Naive thymus-derived CD4-positive, alpha-beta T cell (primary cell): ENCODE measurements around the gene HSCB. TPM values are rescaled to one million over a fixed set of nuclear protein-coding genes. Genes with fewer than 3 reads are reported as not detected.
"Not testable (repeated sequence)": the region's sequence is repeated elsewhere in the genome, so short reads cannot be mapped to it uniquely, and the experiment has no call there.

Experiments used
- ATAC-seq: fragments of 150-1000 bp; cut with Tn5 transposase; 2 replicates; pipeline ENCODE4 v1.10.0; 2021; ENCODE audit warnings: mild to moderate bottlenecking, moderate library complexity
- CTCF ChIA-PET: fragments of 350-600 bp; sonication (Branson Sonifier 250); formaldehyde crosslinking; loops from one replicate; lab custom pipeline; 2021; ENCODE audit warnings: antibody characterized with exemption; lab: Charles Lee
- POLR2A ChIA-PET: fragments of 350-600 bp; sonication (Branson Sonifier 250); formaldehyde crosslinking; loops from one replicate; lab custom pipeline; 2021; ENCODE audit warnings: antibody characterized with exemption, inconsistent platforms; lab: Charles Lee
- DNase-seq, 9 donors: peaks; one replicate each; pipeline versions ENCODE4 v3.0.0 to v3.0.0-alpha.2; 2020 to 2022; ENCODE audit warnings: mixed read lengths in 1 of 9
- H3K27ac ChIP-seq: one replicate; pipeline ENCODE4 v1.7.0; 2013; ENCODE audit warnings: mild to moderate bottlenecking, low read depth, low read length, moderate library complexity
- H3K27me3 ChIP-seq, 2 donors: one replicate each; pipeline ENCODE4 v1.7.0; 2013; ENCODE audit warnings: low read length in 2 of 2, mild to moderate bottlenecking in 2 of 2, moderate library complexity in 2 of 2; ENCODE audit not compliant: control insufficient read depth in 2 of 2, insufficient read depth in 2 of 2
- H3K36me3 ChIP-seq, 3 experiments: 1 replicate in 2 of 3; 2 replicates in 1 of 3; pipeline ENCODE4 v1.7.0; 2013; ENCODE audit warnings: low read length in 3 of 3, mild to moderate bottlenecking in 3 of 3, moderate library complexity in 1 of 3; ENCODE audit not compliant: insufficient read depth in 3 of 3, control insufficient read depth in 2 of 3
- H3K4me1 ChIP-seq, 2 donors: one replicate each; pipeline ENCODE4 v1.7.0; 2013; ENCODE audit warnings: low read length in 2 of 2, mild to moderate bottlenecking in 2 of 2, moderate library complexity in 1 of 2; ENCODE audit not compliant: control insufficient read depth in 2 of 2, insufficient read depth in 2 of 2
- H3K4me3 ChIP-seq: 2 replicates; pipeline ENCODE4 v1.7.0; 2013; ENCODE audit warnings: mild to moderate bottlenecking, low read length
- H3K9me3 ChIP-seq, 3 experiments: 1 replicate in 2 of 3; 2 replicates in 1 of 3; pipeline ENCODE4 v1.7.0; 2013; ENCODE audit warnings: low read length in 3 of 3; ENCODE audit not compliant: control insufficient read depth in 2 of 3
- H3K27ac Mint-ChIP-seq, 9 donors: one replicate each; pipeline ENCODE4 v1.8.0; 2020 to 2022; ENCODE audit warnings: mixed read lengths in 9 of 9, mild to moderate bottlenecking in 8 of 9, moderate library complexity in 5 of 9, inconsistent platforms in 2 of 9
- H3K27me3 Mint-ChIP-seq, 5 donors: one replicate each; pipeline ENCODE4 v1.8.0; 2021 to 2022; ENCODE audit warnings: mixed read lengths in 5 of 5, mild to moderate bottlenecking in 1 of 5
- H3K36me3 Mint-ChIP-seq, 5 donors: one replicate each; pipeline ENCODE4 v1.8.0; 2020 to 2022; ENCODE audit warnings: mixed read lengths in 5 of 5, mild to moderate bottlenecking in 3 of 5, inconsistent platforms in 1 of 5
- H3K4me1 Mint-ChIP-seq, 7 donors: one replicate each; pipeline ENCODE4 v1.8.0; 2020 to 2022; ENCODE audit warnings: mixed read lengths in 7 of 7, mild to moderate bottlenecking in 3 of 7, inconsistent platforms in 1 of 7
- H3K4me3 Mint-ChIP-seq, 10 donors: one replicate each; pipeline ENCODE4 v1.8.0; 2020 to 2022; ENCODE audit warnings: mild to moderate bottlenecking in 10 of 10, mixed read lengths in 10 of 10, moderate library complexity in 6 of 10, inconsistent platforms in 2 of 10
- H3K9me3 Mint-ChIP-seq, 11 donors: one replicate each; pipeline ENCODE4 v1.8.0; 2020 to 2022; ENCODE audit warnings: mixed read lengths in 11 of 11, mild to moderate bottlenecking in 4 of 11, inconsistent platforms in 1 of 11, moderate library complexity in 1 of 11
- intact Hi-C, 2 donors: fragments of 100-400 bp; cut with micrococcal nuclease; formaldehyde crosslinking; loops; one replicate each; pipeline ENCODE4 v1.15.1; 2023
- polyA plus RNA-seq, 2 donors: library from polyadenylated mRNA; unstranded; fragments of 300-500 nt; fragmentation: Illumina TruSeq; gene quantifications; one replicate each; pipeline ENCODE4 v1.2.3, GENCODE V29; 2021
- total RNA-seq, 6 experiments: library from RNA in 5 of 6; stranded (reverse) in 5 of 6; gene quantifications; 1 replicate in 5 of 6; 2 replicates in 1 of 6; pipeline ENCODE4 v1.2.3 and lab custom pipeline; 2021 to 2026

The HSCB gene, protein sequence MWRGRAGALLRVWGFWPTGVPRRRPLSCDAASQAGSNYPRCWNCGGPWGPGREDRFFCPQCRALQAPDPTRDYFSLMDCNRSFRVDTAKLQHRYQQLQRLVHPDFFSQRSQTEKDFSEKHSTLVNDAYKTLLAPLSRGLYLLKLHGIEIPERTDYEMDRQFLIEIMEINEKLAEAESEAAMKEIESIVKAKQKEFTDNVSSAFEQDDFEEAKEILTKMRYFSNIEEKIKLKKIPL
- total RNA-seq: 10 to 100 TPM in 1 of 5 experiments, 1 to 10 TPM in 4; 8.2 to 10.9 (median 9.0) TPM
- polyA plus RNA-seq: 1 to 10 TPM; 6.7 to 8.7 TPM
- 6.5 reads per million, percentile 28 among the genes with 10 or more reads in this experiment for total RNA-seq (lab: John Stamatoyannopoulos, UW)

DNA sequence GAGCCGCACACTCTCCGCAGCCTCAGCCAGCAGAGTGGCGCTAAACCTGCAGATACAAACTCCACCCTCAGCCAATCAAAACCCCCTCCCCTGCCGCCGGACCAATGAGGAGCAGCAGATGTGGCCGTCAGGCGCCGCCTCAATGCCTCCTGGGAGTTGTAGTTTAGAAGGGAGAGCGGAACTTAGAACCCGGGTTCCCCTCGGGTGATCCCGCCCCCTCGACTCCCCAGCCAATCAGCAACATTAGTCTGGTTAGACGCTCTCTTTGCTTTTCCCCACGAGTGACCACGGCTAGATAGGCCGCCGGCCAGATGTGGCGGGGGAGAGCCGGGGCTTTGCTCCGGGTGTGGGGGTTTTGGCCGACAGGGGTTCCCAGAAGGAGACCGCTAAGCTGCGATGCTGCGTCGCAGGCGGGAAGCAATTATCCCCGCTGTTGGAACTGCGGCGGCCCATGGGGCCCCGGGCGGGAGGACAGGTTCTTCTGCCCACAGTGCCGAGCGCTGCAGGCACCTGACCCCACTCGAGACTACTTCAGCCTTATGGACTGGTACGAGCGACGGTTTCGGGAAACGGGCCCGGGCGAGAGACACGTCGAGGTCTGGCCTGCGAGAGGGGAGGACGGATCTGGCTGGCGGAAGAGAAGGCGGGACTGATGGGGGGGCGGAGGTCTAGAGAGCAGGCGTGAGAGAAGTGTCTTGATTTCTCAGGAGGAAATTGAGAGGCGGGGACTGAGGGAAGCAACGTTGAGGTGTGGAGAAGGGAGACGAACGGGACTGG is at the start of gene HSCB, which contains the start of gene CHEK2:
HSCB (plus strand) TSS at position 255 of the 777 bp plus-strand sequence; CDS start at position 312, 57 bp downstream.
CHEK2 (minus strand) TSS at position 36 of the 777 bp plus-strand sequence. CDS start 7,099 bp downstream, outside the sequence.
- DNase-seq (peak; percentile 80 to 99 (median 96)), ATAC-seq (peak; percentile 98)
- Histone ChIP-seq H3K4me3 (peak within 1 kb of the TSS; percentile 99), H3K9me3 (no peaks in the 10 kb centered on the region), H3K4me1 (peaks cover 3 to 9% of the 10 kb centered on the region in 2 donors), H3K27me3 (no peaks in the 10 kb centered on the region), H3K27ac (peak within 1 kb of the TSS; percentile 90), H3K36me3 (peaks cover 0 to 27% (median 3%) of the 10 kb centered on the region in 3 experiments)
- H3K27ac Mint-ChIP-seq: peak within 1 kb of the TSS; percentile 79 to 93 (median 89)
- ChIA-PET CTCF (no interaction called here), POLR2A (interaction anchor here (0.7 to 3.8 kb wide), 4 partner anchors 9 to 58 kb away, joined by 3 to 29 read pairs (median 8); partner anchors contain the start of genes CCDC117 and XBP1)
- peaks cover 0 to 15% (median 4%) of the 10 kb centered on the region in 5 donors for H3K36me3 Mint-ChIP-seq
- intact Hi-C loops: loop anchor here (1.0 to 5.0 kb wide), 15 partner anchors 30 to 1850 kb away; partner anchors contain the start of genes CCDC117 (in 2 of the 2), PES1 (in 2 of the 2), PITPNB (in 2 of the 2) and XBP1 (in 2 of the 2)
- no peaks in the 10 kb centered on the region for H3K27me3 Mint-ChIP-seq
- peak within 1 kb of the TSS; percentile 81 to 94 (median 87) for H3K4me3 Mint-ChIP-seq
- no peaks in the 10 kb centered on the region for H3K9me3 Mint-ChIP-seq
- H3K4me1 Mint-ChIP-seq: peaks cover 14 to 49% (median 38%) of the 10 kb centered on the region in 7 donors

DNA sequence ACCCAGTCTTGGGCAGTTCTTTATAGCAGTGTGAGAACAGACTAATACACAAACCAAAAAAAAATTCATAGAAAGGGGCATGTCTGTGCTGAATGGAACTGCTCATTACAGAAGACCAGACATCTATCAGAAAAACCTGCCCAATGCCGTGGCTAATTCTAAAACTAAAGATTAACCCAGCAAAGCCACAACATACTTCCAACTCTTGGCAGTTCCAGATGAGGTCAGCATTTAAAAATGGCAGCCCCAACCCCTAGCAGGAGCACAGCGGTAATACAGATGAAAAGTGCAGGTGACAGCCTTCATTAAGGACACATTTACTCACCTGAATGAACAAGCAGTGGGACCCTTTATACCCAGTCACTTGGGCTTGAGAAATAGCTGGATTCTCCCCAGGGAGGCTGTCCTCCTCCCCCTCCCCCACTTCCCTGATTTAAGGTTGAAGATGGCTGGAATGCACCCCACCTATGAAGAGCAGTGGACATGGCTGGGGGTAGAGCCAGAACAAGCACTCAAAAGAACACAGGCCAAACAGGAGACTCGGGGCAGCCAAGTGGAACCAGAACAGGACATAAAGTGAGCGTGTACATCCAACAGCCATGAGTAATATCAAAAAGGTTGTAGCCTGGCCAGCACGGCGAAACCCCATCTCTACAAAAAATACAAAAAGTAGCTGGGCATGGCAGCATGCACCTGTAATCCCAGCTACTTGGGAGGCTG is 48.6 kb upstream of the HSCB start:
- H3K27ac Mint-ChIP-seq, POLR2A ChIA-PET, H3K4me3 ChIP-seq, H3K4me1 ChIP-seq, ATAC-seq, H3K4me1 Mint-ChIP-seq, H3K9me3 Mint-ChIP-seq, CTCF ChIA-PET, intact Hi-C loops, H3K4me3 Mint-ChIP-seq, H3K36me3 ChIP-seq, H3K27me3 ChIP-seq, H3K9me3 ChIP-seq, H3K27ac ChIP-seq, DNase-seq: not testable (repeated sequence)
- Mint-ChIP-seq H3K36me3 (peaks cover 5 to 55% (median 31%) of the 10 kb centered on the region in 5 donors), H3K27me3 (peaks cover 0 to 12% (median 0%) of the 10 kb centered on the region in 5 donors)

DNA sequence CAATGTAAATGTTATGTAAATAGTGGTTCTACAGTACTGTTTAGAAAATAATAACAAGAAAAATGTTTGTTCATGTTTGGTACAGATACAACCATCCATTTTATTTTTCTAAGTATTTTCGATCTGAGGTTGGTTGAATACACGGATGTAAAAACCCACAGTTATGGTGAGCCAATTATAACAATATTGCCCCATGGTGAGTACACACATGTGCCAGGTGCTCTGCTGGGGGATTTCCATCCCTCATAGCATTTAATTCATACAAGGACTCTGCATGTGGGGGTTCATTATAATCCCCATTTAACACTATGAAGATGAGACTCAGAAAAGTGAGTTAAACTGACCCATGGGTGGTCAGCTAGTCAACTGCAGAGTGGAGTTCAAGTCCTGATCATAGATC is 38.9 kb upstream of the HSCB start:
- ATAC-seq: no peak
- H3K36me3 Mint-ChIP-seq: peaks cover 0 to 57% (median 30%) of the 10 kb centered on the region in 5 donors

DNA sequence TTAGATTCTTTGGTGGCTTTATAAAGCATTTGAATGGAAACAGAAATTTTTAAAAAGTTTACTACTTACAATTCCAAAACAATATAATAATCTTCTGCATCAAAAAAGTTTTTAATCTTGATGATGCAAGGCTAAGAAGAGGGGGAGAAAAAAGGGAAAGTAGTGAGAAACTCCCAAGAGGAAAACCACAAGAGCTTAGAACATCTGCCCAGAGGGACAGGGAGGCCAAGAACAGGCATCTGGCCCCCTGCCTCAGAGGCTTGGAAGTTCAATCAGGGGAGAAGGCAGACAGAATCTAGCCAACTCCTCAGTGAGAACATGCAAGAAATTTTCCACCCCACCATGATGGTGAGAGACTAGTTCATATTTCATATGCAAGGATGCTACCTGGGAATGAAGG is 38.4 kb upstream of the HSCB start:
- POLR2A ChIA-PET: interaction anchor here (0.7 kb wide), 1 partner anchor 24 kb away, joined by 7 read pairs; no protein-coding TSS in a partner anchor
- ATAC-seq: no peak
- CTCF ChIA-PET: no interaction called here
- Mint-ChIP-seq H3K36me3 (peaks cover 0 to 61% (median 32%) of the 10 kb centered on the region in 5 donors), H3K9me3 (no peaks in the 10 kb centered on the region), H3K4me1 (no peaks in the 10 kb centered on the region), H3K27me3 (no peaks in the 10 kb centered on the region), H3K27ac (no peak overlapping the region), H3K4me3 (no peak overlapping the region)
- H3K4me1 ChIP-seq: no peaks in the 10 kb centered on the region
- no peak for DNase-seq
- H3K27me3 ChIP-seq: no peaks in the 10 kb centered on the region
- H3K36me3 ChIP-seq: peaks cover 0 to 4% (median 0%) of the 10 kb centered on the region in 3 experiments
- H3K9me3 ChIP-seq: no peaks in the 10 kb centered on the region
- H3K4me3 ChIP-seq: no peak overlapping the region
- intact Hi-C loops: no loop called here
- H3K27ac ChIP-seq: no peak overlapping the region

More for the DNA sequence above, 38.9 kb upstream of the HSCB start:
- H3K4me1 ChIP-seq: no peaks in the 10 kb centered on the region
- H3K9me3 Mint-ChIP-seq: no peaks in the 10 kb centered on the region
- peaks cover 0 to 4% (median 0%) of the 10 kb centered on the region in 3 experiments for H3K36me3 ChIP-seq
- H3K27me3 ChIP-seq: no peaks in the 10 kb centered on the region
- H3K27ac ChIP-seq: no peak overlapping the region
- ChIA-PET POLR2A (interaction anchor here (0.7 kb wide), 1 partner anchor 693 kb away, joined by 3 read pairs; no protein-coding TSS in a partner anchor), CTCF (no interaction called here)
- DNase-seq: no peak
- no peaks in the 10 kb centered on the region for H3K9me3 ChIP-seq
- H3K4me3 Mint-ChIP-seq: no peak overlapping the region
- H3K4me1 Mint-ChIP-seq: no peaks in the 10 kb centered on the region
- no peak overlapping the region for H3K27ac Mint-ChIP-seq
- no peak overlapping the region for H3K4me3 ChIP-seq
- no peaks in the 10 kb centered on the region for H3K27me3 Mint-ChIP-seq
- intact Hi-C loops: no loop called here

DNA sequence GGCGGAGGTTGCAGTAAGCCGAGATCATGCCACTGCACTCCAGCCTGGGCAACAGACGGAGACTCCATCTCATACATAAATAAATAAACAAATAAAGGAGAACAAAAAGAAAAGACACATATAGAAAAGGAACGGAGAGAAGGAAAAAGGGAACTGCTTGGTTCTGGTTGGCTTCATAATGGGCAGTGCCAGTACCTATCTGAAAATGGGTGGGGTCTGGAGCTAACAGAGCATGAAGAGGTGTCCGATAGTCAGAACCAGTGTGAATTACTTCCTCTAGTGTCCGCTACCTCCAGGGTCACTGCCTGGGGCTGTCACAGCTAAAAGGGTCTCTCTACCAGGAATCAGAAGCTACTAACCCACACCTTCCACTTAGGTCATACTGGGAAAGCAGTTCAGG is 35.0 kb upstream of the HSCB start:
- H3K36me3 ChIP-seq: peaks cover 0 to 7% (median 0%) of the 10 kb centered on the region in 3 experiments
- H3K4me1 ChIP-seq: no peaks in the 10 kb centered on the region
- H3K27me3 ChIP-seq: no peaks in the 10 kb centered on the region
- DNase-seq: no peak
- no peak overlapping the region for H3K27ac ChIP-seq
- no peak for ATAC-seq
- H3K36me3 Mint-ChIP-seq: peaks cover 0 to 65% (median 35%) of the 10 kb centered on the region in 5 donors
- no peak overlapping the region for H3K4me3 Mint-ChIP-seq
- POLR2A ChIA-PET: no interaction called here
- H3K4me3 ChIP-seq: no peak overlapping the region
- H3K27me3 Mint-ChIP-seq: no peaks in the 10 kb centered on the region
- intact Hi-C loops: no loop called here
- H3K27ac Mint-ChIP-seq: no peak overlapping the region
- no peaks in the 10 kb centered on the region for H3K9me3 ChIP-seq
- H3K4me1 Mint-ChIP-seq: no peaks in the 10 kb centered on the region
- H3K9me3 Mint-ChIP-seq: no peaks in the 10 kb centered on the region
- CTCF ChIA-PET: no interaction called here

DNA sequence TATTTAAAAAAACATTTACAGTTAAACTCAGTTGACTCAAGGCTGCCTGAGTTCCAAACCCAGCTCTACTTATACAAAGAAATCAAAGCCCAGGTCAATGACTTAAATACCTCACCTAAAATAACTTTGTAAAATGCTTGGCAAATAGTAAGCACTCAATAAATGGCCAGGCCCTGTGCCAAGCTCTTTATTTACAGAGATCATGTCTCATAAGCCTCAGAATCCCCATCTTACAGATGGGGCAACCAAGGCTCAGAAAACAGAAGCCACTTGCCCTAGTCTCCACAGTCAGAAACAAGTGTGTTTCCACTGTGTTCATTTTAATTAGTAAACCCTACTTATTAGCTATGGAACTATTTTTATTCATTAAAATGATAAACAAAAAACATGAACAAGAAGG is 31.7 kb upstream of the HSCB start:
- Histone ChIP-seq H3K4me1 (no peaks in the 10 kb centered on the region), H3K27me3 (no peaks in the 10 kb centered on the region), H3K36me3 (peaks cover 0 to 7% (median 0%) of the 10 kb centered on the region in 3 experiments), H3K4me3 (no peak overlapping the region), H3K9me3 (no peaks in the 10 kb centered on the region), H3K27ac (no peak overlapping the region)
- Mint-ChIP-seq H3K27me3 (no peaks in the 10 kb centered on the region), H3K36me3 (peaks cover 0 to 60% (median 37%) of the 10 kb centered on the region in 5 donors), H3K4me1 (peaks cover 0 to 13% (median 0%) of the 10 kb centered on the region in 7 donors), H3K4me3 (no peak overlapping the region), H3K27ac (no peak overlapping the region), H3K9me3 (no peaks in the 10 kb centered on the region)
- intact Hi-C loops: no loop called here
- DNase-seq (no peak), ATAC-seq (no peak)
- CTCF ChIA-PET: no interaction called here
- POLR2A ChIA-PET: no interaction called here
